BLaER1 treated with 17β-estradiol and CSF1 and Interleukin-3, amounts not matched to agents 10 nM and 100 nM (cell line): ENCODE measurements around the gene MYO18B.
A peak's percentile ranks its signal among the peaks of the same experiment; 100 is the strongest.

ENCODE experiments used
- H3K27ac ChIP-seq, 11 experiments: shearing (Covaris generic); formaldehyde crosslinking; 2 replicates each; pipeline ENCODE4 v1.8.1; 2022
- H3K27me3 ChIP-seq, 11 experiments: shearing (Covaris generic); formaldehyde crosslinking; 2 replicates each; pipeline ENCODE4 v1.8.1; 2022
- H3K36me3 ChIP-seq, 11 experiments: shearing (Covaris generic); formaldehyde crosslinking; 2 replicates each; pipeline ENCODE4 v1.8.1; 2022
- H3K4me1 ChIP-seq, 10 experiments: shearing (Covaris generic); formaldehyde crosslinking; 2 replicates each; pipeline ENCODE4 v1.8.1; 2022
- H3K4me2 ChIP-seq, 11 experiments: shearing (Covaris generic); formaldehyde crosslinking; 2 replicates each; pipeline ENCODE4 v1.8.1; 2022
- H3K4me3 ChIP-seq, 10 experiments: shearing (Covaris generic); formaldehyde crosslinking; 2 replicates each; pipeline ENCODE4 v1.8.1; 2022
- H3K9ac ChIP-seq, 11 experiments: shearing (Covaris generic); formaldehyde crosslinking; 2 replicates each; pipeline ENCODE4 v1.8.1; 2022
- H3K9me3 ChIP-seq, 11 experiments: shearing (Covaris generic); formaldehyde crosslinking; replicated peaks in 1 of 11; 2 replicates each; pipeline ENCODE4 v1.8.1; 2022
- H4K20me1 ChIP-seq, 11 experiments: shearing (Covaris generic); formaldehyde crosslinking; 2 replicates each; pipeline ENCODE4 v1.8.1; 2022
- Cebpa-rat ChIP-seq, 11 experiments: shearing (Covaris generic); IDR thresholded peaks; 2 replicates each; pipeline ENCODE4 v1.8.1; 2022

Gene MYO18B

DNA sequence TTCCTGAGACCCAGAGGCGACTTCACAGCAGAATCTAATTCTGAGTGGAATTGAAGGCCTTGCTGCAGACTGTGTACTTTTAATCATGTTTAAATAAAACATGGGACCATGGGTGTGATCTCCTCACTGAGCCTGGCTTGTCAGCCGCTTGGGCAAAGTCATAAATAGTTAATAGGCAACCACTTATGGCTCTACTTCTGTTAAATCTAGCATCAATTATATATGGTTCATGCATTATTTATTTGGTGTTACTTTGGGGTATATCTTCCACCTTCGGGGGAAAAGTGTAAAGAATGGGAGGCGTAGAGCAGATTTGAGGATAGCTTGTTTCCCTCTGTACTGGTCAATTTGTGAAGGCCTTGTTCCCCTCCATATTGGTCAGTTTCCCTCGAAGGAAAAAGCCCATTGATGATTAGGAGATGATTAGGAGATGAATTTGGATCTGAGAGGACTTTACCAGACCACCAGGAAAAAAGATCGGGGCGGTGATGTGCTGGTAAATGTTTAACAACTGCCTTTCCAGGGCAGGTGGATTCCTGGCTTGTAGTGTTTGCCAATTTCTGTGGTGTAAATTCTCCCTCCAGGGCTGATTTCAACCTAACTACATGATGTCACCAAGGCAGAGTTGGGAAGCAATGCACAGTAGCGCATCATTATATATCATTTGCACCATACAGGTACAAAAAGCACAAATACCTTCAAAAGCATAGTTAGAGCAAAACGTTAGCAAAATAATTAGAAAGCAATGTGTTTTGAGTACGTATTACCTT lies 223.2 kb downstream of the MYO18B start:
- H3K27ac ChIP-seq, result no peak overlapping the region
- no peak for TF ChIP-seq Cebpa-rat (IDR thresholded peaks at IDR 0.05)
- H3K9ac ChIP-seq, result no peak overlapping the region
- no peaks in the 10 kb centered on the region for H3K36me3 ChIP-seq
- H3K4me2 ChIP-seq, result peak overlapping the region in 8 of 11 experiments; percentile 68 to 92 (median 76); a peak in 16 of 22 replicates
- H3K27me3 ChIP-seq, result no peaks in the 10 kb centered on the region
- peaks cover 18 to 76% (median 68%) of the 10 kb centered on the region in 10 experiments for H3K4me1 ChIP-seq
- no peak overlapping the region for H3K4me3 ChIP-seq
- no peaks in the 10 kb centered on the region for H4K20me1 ChIP-seq
- peaks cover 22 to 38% (median 28%) of the 10 kb centered on the region in 11 experiments for H3K9me3 ChIP-seq

DNA sequence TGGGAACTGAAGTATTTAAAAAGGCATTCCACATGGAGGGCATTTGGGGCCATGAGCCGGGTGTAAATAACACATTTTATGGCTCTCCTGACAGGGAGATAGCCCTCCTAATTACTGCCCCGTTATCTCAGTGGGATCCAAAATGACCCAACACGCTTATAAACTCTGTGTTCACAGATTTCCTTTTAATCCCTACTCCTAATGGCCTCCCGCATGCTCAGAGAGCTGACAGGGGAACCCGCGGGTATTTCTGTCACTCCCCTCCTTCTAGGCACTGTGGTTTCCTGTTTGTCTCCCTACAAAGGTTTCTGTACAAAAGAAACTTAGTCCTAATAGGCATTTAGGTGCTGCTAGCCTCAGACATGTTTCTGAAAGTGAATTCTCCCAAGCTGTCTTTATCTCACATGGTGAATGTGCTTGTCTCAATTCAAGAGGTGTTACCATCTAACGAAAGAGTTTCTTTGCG lies 224.5 kb downstream of the MYO18B start:
- Histone ChIP-seq H3K4me2 (peak overlapping the region; percentile 54 to 92 (median 72)), H3K27me3 (no peaks in the 10 kb centered on the region), H3K4me3 (peak overlapping the region in 1 of 10 experiments; percentile 27; a peak in 1 of 20 replicates), H3K27ac (peak overlapping the region in 2 of 11 experiments; percentile 1 to 53; a peak in 4 of 22 replicates), H3K9me3 (peaks cover 22 to 38% (median 28%) of the 10 kb centered on the region in 11 experiments), H3K36me3 (no peaks in the 10 kb centered on the region), H3K4me1 (peaks cover 28 to 76% (median 68%) of the 10 kb centered on the region in 10 experiments), H3K9ac (peak overlapping the region in 4 of 11 experiments; percentile 10 to 44 (median 20); a peak in 5 of 22 replicates), H4K20me1 (no peaks in the 10 kb centered on the region)
- TF ChIP-seq Cebpa-rat (IDR thresholded peaks at IDR 0.05), result no peak

DNA sequence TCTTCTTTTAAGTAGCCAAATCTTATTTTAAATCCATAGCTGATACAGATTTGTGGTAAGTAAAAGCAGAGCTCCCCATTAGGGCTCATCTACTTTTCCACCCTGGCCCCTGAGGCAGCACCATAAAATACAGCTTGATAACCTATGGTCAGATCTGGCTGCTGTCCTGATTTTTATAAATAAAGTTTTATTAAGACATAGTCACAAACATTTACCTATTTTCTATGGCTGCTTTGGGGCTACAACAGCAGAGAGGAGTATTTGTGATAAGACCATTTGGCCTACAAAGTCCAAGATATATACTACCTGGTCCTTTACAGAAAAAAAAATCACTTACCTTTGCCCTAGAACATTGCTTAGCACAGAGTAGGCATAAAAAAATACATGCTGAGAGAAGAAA lies 227.3 kb downstream of the MYO18B start:
- H3K27ac ChIP-seq, result peak overlapping the region in 1 of 11 experiments; percentile 19; a peak in 2 of 22 replicates
- H3K27me3 ChIP-seq, result no peaks in the 10 kb centered on the region
- TF ChIP-seq Cebpa-rat (IDR thresholded peaks at IDR 0.05), result no peak
- H3K36me3 ChIP-seq, result no peaks in the 10 kb centered on the region
- no peak overlapping the region for H3K4me3 ChIP-seq
- no peak overlapping the region for H3K9ac ChIP-seq
- H3K4me2 ChIP-seq, result peak overlapping the region in 7 of 11 experiments; percentile 45 to 86 (median 76); a peak in 13 of 22 replicates
- H4K20me1 ChIP-seq, result no peaks in the 10 kb centered on the region
- H3K9me3 ChIP-seq, result peaks cover 2 to 17% (median 9%) of the 10 kb centered on the region in 11 experiments; a peak in 17 of 22 replicates
- peaks cover 28 to 91% (median 82%) of the 10 kb centered on the region in 10 experiments for H3K4me1 ChIP-seq

DNA sequence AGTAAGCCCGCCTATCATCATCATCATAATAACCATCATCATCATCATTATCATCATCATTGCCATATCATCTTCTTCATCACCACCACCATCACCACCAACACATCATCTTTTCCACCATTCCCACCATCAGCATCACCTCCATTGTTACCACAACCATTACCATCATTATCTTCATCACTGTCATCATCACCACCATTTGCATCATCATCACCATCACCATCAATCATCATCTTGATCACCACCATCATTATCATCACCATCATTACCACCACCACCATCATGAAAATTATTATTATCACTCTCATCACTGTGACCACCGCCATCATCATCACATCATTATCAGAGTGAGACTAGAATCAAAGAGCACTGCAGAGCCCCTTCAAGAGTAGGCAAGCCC lies 227.9 kb downstream of the MYO18B start:
- H3K27me3 ChIP-seq, result no peaks in the 10 kb centered on the region
- no peak for TF ChIP-seq Cebpa-rat (IDR thresholded peaks at IDR 0.05)
- H3K4me3 ChIP-seq, result peak overlapping the region in 2 of 10 experiments; percentile 24 to 31; a peak in 4 of 20 replicates
- peak overlapping the region in 9 of 11 experiments; percentile 55 to 86 (median 76); a peak in 18 of 22 replicates for H3K4me2 ChIP-seq
- peaks cover 28 to 91% (median 82%) of the 10 kb centered on the region in 10 experiments for H3K4me1 ChIP-seq
- no peaks in the 10 kb centered on the region for H4K20me1 ChIP-seq
- H3K36me3 ChIP-seq, result no peaks in the 10 kb centered on the region
- peak overlapping the region in 5 of 11 experiments; percentile 8 to 60 (median 49); a peak in 2 of 22 replicates for H3K9ac ChIP-seq
- peaks cover 0 to 13% (median 5%) of the 10 kb centered on the region in 11 experiments; a peak in 6 of 22 replicates for H3K9me3 ChIP-seq
- H3K27ac ChIP-seq, result peak overlapping the region in 3 of 11 experiments; percentile 49 to 73 (median 70); a peak in 7 of 22 replicates

DNA sequence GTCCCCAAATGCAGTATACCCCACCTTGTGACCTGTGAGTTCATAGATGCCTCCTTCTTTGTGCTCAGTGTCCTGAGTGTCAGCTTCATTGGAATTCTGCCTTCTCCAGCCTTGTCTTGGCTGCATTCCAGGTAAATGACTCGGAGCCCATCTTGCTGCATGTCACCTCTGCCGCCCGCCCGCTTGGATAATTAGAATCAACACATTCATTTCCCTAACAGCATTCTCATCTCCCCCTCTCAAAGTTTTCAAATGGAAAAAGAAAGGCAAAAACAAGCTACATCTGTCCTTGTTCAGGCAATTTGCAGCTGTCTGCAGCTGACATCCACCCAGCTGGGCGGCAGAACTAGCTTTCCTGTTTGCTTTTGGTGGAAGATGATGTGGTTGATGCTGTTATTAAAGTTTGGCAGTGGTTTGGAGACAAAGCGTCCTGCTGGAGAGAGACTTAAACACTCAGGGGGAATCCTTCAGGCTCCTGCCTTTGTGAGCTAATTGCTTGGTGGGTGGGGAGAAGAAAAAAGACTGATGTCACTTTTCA lies 228.5 kb downstream of the MYO18B start:
- no peak for TF ChIP-seq Cebpa-rat (IDR thresholded peaks at IDR 0.05)
- Histone ChIP-seq H4K20me1 (no peaks in the 10 kb centered on the region), H3K4me2 (peak overlapping the region; percentile 55 to 86 (median 73); a peak in 21 of 22 replicates), H3K4me3 (peak overlapping the region in 5 of 10 experiments; percentile 10 to 42 (median 24); a peak in 6 of 20 replicates), H3K9ac (peak overlapping the region in 6 of 11 experiments; percentile 8 to 60 (median 38); a peak in 11 of 22 replicates), H3K27me3 (no peaks in the 10 kb centered on the region), H3K9me3 (peaks cover 0 to 13% (median 5%) of the 10 kb centered on the region in 11 experiments; a peak in 5 of 22 replicates), H3K27ac (peak overlapping the region in 7 of 11 experiments; percentile 36 to 73 (median 54); a peak in 14 of 22 replicates), H3K36me3 (no peaks in the 10 kb centered on the region), H3K4me1 (peaks cover 28 to 87% (median 80%) of the 10 kb centered on the region in 10 experiments)

DNA sequence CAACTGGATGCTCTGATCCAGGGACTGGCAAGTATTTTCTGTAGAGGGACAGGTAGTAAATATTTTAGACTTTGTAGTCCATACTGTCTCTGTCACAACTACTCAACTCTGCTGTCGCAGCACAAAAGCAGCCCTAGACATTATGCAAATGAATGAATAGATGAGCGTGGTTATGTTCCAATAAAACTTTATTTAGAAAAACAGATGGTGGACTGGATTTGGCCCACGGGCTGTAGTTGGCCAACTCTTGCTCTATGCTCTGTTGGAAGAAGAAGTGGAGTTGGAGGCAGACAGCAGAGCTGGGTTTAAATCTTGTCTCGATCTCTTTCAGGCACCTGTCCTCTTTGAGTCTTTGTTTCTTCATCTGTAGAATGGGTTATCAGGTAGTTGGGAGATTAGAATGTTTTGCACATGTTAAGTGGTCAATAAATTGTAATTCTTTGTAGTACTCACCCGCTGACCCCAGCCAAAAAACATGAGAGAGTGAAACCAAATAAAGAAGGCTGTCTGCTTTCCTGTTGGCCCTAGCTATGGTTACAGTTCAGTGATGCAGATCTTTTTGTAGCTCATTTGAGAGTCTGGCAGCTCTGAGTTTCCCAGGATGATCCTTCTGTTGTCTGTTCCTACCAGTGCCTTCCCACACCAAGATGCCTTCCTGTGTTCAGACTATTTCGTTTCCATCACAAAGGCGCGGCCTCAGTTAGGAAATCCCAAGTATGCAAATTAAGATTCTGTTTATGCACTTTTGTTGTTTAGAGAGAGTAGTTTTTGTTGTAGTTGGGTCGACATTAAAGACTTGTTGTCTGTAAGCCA lies 229.2 kb downstream of the MYO18B start:
- Histone ChIP-seq H3K9ac (peak overlapping the region in 6 of 11 experiments; percentile 8 to 60 (median 38); a peak in 10 of 22 replicates), H3K4me2 (peak overlapping the region; percentile 55 to 86 (median 73)), H3K4me3 (peak overlapping the region in 4 of 10 experiments; percentile 14 to 42 (median 28); a peak in 6 of 20 replicates)

DNA sequence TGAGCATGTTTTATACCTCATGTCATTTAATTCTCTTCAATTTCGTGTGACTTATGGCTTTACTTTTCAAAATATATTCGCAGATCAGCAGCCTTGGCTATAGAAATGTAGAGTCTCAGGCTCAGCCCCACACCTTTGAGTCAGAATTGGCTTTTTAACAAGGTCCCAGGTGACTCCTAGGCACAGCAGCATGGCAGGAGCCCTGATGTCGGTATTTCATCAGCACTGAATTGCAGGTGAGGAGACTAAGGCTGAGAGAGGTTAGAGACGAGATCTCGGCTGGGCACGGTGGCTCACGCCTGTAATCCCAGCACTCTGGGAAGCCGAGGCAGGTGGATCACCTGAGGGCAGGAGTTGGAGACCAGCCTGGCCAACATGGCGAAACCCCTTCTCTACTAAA lies 230.4 kb downstream of the MYO18B start:
- H3K9ac ChIP-seq, result no peak overlapping the region
- TF ChIP-seq Cebpa-rat (IDR thresholded peaks at IDR 0.05), result no peak
- H3K4me2 ChIP-seq, result peak overlapping the region in 8 of 11 experiments; percentile 17 to 86 (median 74); a peak in 13 of 22 replicates
- H4K20me1 ChIP-seq, result no peaks in the 10 kb centered on the region
- peaks cover 16 to 68% (median 61%) of the 10 kb centered on the region in 10 experiments for H3K4me1 ChIP-seq
- no peaks in the 10 kb centered on the region for H3K36me3 ChIP-seq
- H3K9me3 ChIP-seq, result peaks cover 0 to 13% (median 5%) of the 10 kb centered on the region in 11 experiments; a peak in 5 of 22 replicates
- no peaks in the 10 kb centered on the region for H3K27me3 ChIP-seq
- H3K27ac ChIP-seq, result no peak overlapping the region
- H3K4me3 ChIP-seq, result no peak overlapping the region

More for the DNA sequence above, 229.2 kb downstream of the MYO18B start:
- H3K4me1 ChIP-seq, result peaks cover 23 to 80% (median 73%) of the 10 kb centered on the region in 10 experiments
- no peaks in the 10 kb centered on the region for H3K36me3 ChIP-seq
- H4K20me1 ChIP-seq, result no peaks in the 10 kb centered on the region
- no peaks in the 10 kb centered on the region for H3K27me3 ChIP-seq
- no peak for TF ChIP-seq Cebpa-rat (IDR thresholded peaks at IDR 0.05)
- peak overlapping the region in 7 of 11 experiments; percentile 36 to 73 (median 54); a peak in 14 of 22 replicates for H3K27ac ChIP-seq
- H3K9me3 ChIP-seq, result peaks cover 0 to 13% (median 5%) of the 10 kb centered on the region in 11 experiments; a peak in 5 of 22 replicates

DNA sequence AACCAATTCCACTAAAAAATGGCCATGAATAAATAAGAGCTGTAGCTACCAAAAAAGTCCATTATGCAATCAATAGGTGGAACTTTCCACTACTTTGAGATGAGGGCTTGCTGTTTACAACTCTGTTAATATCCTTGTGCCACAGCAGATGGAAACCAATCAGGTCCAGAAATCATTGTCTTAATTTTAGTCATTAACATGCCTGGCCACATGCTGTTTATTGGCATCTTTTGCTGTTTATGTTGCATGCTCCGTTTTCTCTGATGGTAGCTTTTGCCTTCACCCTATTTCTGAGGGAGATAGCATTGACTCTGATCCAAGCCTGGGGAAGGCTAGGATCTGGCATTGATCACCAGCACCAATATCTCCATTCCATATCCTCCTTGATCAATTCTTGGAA lies 234.4 kb downstream of the MYO18B start:
- TF ChIP-seq Cebpa-rat (IDR thresholded peaks at IDR 0.05), result no peak
- H3K4me2 ChIP-seq, result no peak overlapping the region
- H3K27me3 ChIP-seq, result no peaks in the 10 kb centered on the region
- H3K9me3 ChIP-seq, result peaks cover 0 to 3% (median 0%) of the 10 kb centered on the region in 11 experiments; a peak in 7 of 22 replicates
- no peaks in the 10 kb centered on the region for H3K36me3 ChIP-seq
- no peak overlapping the region for H3K9ac ChIP-seq
- H3K4me3 ChIP-seq, result no peak overlapping the region
- H3K27ac ChIP-seq, result no peak overlapping the region
- no peaks in the 10 kb centered on the region for H4K20me1 ChIP-seq
- H3K4me1 ChIP-seq, result peaks cover 4 to 28% (median 26%) of the 10 kb centered on the region in 10 experiments
